Ecto neural progenitor cell (in vitro differentiated cells): ENCODE measurements around the gene XYLT1.
"Not testable (repeated sequence)": the region's sequence is repeated elsewhere in the genome, so short reads cannot be mapped to it uniquely, and the experiment has no call there.

ENCODE experiments used
- DNase-seq: peaks from one replicate; pipeline ENCODE4 v3.0.0-alpha.2; 2018; ENCODE audit warnings: low spot score

Gene XYLT1

DNA sequence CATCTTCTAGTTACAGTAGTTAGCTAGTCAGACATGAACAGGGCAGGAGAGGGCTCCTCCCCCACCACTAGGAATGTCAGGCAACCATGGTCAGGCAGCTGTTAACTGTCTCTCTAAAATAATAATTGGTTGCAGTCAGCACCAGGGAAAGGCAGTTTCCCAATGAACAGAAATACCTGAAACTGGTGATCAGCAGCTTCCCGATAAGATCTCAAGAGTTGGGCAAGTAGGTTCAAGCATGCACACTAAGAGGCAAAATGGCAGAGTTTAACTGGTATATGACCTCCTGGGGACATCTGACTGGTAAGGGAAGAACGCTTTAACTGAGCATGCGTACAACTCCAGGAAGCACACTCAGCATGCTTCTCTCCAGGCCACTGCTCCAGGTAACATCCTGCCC lies 12.6 kb upstream of the XYLT1 start:
- no peak for DNase-seq

DNA sequence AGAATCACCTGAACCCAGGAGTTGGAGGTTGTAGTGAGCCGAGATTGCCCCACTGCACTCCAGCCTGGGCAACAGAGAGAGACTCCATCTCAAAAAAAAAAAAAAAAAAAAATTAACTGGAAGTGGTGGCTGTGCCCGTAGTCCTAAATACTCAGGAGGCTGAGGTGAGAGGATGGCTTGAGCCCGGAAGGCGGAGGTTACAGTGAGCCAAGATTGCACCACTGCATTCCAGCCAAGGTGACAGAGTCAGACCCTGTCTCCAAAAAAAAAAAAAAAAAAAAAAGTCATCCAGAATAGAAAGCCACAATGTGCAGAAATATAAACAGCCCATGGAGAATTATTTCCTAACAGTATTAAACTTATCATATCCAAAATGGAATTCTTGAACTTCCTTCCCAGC lies 11.6 kb upstream of the XYLT1 start:
- DNase-seq: not testable (repeated sequence)

DNA sequence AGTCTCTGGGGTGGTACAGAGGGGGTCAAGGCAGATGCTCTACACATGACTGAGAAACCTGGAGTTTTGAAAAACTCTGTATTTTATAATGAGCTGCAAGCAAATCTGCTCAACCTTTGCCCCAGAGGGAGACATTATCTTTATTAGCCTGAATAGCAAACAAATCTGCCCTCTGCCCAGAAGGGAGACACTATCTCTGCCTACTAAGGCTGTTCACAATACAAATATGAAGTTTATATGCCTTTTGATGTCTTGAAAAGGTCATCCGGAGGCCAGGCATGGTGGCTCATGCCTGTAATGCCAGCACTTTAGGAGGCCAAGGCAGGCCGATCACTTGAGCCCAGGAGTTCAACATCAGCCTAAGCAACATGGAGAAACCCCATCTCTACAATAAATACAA lies 11.0 kb upstream of the XYLT1 start:
- DNase-seq: no peak

DNA sequence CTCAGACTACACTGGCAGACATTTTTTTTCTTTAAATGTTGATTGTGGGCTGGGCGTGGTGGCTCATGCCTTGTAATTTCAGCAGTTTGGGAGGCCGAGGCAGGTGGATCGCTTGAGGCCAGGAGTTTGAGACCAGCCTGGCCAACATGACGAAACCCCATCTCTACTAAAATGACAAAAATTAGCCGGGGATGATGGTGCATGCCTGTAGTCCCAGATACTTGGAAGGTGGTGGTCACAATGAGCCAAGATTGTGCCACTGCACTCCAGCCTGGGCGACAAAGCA lies 6.4 kb upstream of the XYLT1 start:
- not testable (repeated sequence) for DNase-seq

DNA sequence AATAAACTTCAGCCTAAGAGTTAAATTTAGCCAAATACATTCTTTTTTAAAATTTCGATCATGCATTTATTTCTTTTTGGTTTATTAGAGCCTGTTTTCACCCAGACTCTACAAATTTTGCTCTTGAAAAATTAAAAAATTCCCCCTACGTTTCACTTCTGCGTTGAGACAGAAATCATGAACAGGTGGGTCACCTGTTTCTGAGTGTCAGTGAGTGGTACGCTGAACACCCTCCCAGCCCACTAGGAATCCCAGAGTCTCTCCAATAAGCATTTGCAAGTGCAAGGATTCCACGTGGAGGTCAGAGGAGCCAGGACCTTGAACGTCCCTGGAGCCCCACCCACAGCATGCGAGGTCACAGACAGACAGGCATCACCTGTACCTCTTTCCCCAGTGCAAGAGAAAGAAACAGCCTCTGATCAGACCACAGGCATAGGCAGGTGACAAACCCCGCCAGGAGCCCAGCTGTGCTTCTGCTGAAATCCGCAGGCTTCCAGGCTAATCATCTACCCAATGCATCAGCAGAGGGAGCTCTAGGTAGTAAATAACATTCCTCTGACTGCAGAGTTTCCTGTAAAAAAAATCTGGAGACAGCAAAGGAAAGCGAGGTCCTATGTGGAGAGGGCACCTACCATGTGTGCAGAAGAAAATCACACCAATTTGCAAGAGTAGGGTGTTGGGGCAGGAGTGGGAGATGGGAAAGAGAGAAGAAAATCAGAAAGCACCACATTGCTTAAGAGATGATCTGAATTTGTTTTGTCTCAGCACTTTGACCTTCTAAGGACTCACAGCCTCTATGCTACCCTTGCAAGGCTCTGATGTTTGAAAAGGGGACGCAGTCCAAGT lies 5.9 kb upstream of the XYLT1 start:
- DNase-seq: peak; percentile 66

DNA sequence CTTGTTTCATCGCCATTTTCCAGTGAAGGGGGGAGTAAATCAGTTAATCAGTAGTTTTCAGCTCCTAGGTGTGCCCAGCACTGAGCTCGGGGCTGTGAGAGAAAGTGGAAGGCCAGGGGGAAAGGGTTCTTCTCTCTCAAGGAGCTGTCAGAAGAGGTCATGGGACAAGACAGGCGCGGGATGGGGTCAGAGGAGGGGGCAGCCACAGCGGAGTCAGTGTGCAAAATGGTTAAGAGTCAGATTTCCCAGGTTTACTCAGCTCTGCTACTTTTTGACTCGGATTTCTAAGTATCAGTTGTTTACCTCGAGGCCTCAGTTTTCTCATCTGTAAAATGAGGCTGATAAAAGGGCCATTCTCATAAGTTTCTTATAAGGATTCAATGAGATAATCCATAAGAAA lies 4.3 kb upstream of the XYLT1 start:
- DNase-seq: no peak

DNA sequence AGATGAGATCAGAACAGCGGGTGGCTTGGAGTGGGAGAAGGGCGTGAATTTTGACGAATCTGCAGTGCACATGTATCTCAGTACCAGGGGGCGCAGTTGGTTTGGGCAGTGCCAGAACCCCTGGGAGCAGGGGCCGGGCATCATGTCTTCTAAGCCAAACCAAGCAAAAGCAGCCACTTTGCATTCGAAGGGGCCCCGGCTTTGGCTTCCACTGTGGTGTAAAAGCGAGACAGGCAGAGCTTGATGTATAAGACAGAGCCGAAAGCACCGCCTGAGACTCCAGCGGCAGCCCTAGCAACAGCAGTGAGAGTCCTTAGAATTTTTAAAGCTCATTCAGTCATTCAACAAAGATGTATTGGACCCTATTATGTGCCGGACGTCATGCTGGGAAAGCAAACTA lies 3.8 kb upstream of the XYLT1 start:
- no peak for DNase-seq

DNA sequence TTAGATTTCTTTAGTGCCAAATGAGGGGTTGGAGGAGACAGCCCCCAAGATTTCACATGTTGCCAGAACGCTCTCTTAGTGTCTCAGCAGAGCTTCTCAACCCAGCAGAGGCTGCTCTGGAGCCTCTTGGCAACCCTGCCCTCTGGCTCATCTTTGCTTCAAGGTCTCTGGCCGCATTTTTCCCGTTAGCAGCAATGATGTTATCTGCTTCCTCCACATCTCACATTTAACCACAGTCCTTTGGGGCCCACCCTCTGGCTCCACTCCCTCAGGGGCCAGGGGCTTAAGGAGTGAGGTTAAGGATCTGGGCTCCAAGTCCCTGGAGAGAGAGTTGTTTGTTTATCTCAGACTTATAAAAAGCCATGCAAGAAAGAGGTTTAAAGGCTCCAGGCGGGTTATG lies 3.3 kb upstream of the XYLT1 start:
- no peak for DNase-seq

DNA sequence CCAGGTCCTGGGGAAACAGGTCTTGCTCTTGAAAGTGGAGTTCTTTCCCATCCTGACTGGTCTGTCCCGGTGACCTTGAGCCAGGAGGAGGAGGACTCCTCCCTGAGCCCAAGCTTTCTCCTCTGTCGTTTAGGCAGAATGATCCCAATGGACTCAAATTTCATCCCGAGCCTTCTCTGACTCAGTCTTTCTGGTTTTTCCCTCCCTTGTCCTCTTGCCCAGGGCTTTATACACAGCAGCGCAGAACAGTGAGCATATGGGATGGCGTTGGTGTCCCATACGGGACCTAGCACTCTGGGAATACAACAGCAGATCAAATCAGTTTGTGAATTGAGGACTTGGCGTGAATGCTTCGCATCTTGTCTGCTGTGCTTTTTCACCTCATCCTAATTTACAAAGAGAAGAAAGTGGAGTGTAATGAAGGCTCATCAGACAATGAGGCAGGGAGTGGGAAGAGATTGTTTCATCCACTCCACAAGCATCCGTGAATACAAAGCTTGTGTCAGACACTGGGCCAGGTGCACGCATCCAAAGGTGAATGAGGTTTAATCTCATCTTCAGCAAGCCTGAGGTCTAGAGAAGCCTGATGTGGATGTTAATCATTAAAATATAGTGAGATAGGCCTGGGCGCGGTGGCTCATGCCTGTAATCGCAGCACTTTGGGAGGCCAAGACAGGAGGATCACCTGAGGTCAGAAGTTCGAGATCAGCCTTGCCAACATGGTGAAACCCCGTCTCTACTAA lies 1.1 kb upstream of the XYLT1 start:
- DNase-seq: no peak

DNA sequence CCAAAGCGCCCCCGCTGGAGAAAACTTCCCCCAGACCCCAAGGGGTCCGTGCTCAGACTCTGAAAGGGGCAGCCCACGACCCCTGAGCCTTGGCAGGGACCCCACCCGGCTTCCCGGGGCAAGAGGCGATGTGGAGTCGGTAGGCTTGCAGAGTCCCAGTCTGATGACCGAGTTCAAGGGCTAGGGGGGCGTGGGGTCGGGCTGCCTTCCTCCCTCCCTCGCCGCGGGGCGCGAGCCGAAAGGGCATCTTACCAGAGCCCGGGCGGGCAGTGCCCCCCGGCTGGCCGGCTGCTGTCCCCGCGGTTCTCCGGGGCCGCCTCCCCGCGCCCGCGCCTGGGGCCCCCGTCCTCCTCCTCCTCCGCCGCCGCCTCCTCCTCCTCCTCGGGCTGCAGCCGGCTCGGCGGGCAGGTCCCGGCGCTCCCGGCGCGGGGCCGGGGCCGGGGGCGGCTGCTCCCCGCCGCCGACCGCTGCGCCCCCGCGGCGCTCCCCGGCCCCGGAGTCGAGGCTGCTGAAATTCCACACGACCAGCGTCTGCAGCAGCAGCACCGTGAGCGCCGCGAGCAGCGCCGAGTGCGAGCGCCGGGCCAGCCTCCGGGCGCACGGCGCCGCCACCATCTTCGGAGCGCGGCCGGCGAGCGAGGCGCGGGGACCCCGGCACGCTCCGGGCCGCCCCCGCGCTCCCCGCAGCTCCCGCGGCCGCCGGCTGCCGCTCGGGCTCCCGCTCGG lies 415 bp downstream of the XYLT1 start:
- peak; percentile 62 for DNase-seq

DNA sequence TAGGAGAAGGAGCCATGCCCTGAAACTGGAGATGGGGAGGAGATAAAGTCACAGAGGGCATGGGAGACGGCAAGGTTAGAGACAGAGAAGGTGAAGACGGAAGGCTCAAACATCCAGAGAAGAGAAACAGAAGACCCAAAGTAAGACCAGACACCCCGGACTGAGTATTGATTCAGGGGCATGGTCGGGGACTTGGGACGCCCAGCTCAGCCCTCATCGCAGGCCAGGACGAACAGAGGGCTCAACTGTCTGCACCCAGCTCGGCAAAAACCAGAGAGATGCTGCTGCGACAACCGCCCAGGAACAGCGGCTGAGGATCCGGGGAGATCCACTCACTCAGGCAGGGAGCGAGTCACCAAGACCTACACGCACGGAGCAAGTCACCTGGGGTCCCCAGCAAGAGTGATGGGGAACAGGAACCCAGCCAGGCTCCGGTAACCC lies 999 bp downstream of the XYLT1 start:
- DNase-seq: no peak

DNA sequence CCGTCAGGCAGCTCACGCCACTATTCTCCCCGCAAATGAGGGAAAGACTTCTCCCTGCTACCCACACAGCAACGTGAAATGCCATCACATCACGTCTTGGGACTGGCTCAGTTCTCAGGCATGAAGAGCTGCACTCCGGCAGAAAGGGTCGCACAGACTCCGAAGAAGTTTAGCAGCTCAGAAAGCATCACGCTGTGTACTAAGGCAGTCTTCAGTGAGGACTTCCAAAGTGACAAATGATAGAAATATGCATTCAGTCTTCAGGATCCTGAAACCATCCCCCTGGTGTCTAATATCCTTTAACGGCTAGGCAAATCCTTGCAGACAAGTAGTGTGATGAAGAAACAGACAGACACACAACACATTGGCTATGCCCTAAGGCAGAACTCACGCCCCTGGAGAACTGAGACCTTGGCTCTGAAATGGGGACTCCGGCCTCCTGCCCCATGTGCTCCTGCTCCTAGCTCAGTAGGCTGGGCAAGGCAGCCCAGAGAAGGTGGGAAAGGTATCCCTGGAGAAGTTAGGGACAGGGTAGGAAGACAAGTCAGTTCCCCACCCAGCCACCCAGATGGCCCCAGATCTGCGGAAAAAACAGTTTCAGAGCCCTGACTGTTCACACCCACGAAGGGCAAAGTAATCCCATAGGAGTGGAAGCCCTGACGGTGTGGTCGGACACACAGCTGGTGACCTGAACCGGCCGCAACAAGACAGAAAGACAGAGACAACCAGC lies 1.6 kb downstream of the XYLT1 start:
- DNase-seq: no peak

DNA sequence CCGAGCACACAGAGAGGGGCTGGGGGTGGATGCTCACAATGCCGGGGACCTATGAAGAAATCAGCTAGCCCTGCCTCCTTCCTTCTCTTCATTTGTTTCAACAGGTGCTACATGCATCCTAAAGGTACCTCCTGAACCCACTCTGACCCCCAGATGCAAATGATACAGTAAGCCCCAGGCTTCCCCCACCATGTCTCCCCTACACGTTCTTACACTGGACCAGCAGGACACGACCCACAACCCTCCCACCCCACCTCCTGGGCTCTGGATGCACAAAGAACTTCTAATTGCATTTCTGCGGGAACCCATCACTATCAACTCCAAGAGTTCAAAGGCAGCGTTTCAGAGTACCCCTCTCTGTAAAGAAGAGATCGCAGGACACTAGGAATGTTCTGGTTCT lies 2.1 kb downstream of the XYLT1 start:
- DNase-seq: no peak

DNA sequence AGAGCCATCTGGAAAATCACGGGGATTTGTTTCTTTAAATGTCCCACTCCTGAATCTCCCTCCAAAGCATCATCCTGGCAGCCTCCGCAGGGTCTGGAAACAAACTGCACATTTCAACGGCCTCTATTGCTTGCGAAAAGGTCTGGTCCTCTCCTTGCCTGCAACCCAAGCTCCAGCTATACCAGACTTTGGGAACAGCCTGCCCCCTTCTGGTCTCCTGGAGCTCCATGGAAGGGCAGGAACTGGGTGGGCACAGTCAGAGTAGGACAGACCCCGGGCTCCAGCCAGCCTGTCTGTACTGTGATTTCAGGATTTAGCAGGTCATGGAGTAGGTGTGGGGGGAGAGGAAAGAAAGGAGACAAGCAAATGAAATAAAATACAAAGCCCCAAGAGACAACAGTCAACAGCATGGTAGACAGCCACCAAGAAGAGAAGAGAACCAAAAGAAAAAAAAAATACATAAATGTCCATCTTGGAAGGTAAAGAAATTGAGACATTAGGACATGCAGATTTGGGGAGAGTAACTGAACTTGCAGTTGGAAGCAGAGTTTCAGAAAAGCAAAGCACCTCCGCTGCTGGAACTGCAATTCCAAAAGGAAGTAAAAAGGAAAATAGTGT lies 2.7 kb downstream of the XYLT1 start:
- DNase-seq: peak; percentile 79

DNA sequence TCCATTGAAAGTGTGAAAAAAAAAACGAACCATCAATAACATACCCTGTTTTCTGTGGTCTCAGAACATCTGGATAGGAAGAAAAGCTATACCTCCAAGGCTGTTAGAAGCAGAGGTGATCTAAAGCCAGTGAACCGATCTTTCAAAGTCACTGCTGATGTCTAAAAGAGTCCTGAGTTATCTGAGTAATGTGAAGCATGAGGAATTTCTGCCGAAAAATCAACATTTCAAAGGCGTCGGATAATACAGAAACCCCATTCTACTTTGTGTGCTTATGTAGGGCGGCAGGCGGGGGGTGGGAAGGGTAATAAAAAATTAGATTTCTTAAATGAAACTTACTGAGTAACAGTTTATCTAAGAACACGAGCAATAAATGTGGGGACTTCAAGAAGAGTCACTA lies 3.9 kb downstream of the XYLT1 start:
- DNase-seq: no peak

DNA sequence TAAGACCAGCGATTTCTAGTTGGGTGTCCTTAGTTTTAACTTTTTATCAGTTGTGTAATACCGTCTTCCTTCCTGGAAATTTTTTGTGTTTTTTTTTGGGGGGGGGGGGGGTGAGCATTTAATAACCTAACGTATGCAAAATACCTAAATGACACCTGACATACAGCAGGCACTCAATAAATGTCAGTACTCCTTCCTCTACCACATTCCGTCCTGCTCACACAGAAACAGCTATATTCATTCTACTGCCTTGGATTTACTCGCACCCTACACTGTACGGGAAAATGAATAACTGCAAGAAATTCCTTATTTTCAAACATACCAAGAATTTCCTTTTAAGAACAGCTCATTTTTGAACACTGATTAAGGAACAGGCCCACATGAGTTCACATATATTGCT lies 5.3 kb downstream of the XYLT1 start:
- DNase-seq: no peak

DNA sequence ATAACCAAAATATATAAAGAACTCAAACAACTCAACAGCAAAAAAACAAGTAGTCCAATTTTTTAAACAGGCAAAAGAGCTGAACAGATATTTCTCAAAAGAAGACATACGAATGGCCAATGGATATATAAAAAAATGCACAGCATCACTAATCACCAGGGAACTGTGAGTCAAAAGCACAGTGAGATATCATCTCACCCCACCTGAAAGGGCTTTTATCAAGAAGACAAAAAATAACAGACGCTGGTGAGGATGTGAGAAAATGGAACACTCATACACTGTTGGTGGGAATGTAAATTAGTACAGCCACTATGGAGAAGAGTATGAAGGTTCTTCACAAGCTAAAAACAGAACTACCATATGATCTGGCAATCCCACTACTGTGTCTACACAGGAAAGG lies 7.4 kb downstream of the XYLT1 start:
- DNase-seq: no peak

DNA sequence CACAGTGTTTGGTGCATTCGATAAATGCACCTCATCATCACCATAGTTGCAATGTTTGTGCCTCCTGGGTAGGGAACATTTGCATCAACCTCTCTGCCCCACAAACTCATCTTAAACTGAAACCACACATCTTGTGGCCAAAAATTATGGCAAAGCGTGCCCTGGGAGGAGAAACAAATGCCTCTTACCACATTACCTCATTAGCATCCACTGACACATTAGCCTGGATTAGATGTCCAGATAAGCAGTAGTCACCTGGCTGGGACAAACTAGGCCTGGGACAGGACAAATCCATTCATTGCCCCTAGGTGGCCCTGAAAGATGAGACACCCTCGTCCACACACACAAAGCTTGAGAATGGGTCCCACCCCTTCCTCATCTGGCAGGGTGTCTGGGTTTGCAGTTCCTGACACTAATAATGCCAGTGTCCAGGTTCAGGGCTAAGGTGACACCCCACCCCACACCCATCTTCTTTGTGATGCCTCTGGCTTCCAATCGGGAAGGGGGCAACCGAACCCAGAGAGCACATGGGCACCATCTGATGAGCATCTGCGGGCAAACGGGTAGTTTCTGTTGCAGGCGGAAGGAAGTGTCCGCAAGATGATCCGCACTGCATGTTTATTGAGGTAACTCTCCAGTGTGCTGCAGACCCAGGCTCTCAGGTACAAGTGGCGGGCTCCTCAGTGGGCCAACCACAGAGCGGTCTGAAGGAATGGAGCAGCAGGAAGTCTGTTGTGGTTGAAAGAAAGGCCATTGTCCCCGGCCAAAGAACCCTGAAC lies 8.6 kb downstream of the XYLT1 start:
- DNase-seq: no peak

DNA sequence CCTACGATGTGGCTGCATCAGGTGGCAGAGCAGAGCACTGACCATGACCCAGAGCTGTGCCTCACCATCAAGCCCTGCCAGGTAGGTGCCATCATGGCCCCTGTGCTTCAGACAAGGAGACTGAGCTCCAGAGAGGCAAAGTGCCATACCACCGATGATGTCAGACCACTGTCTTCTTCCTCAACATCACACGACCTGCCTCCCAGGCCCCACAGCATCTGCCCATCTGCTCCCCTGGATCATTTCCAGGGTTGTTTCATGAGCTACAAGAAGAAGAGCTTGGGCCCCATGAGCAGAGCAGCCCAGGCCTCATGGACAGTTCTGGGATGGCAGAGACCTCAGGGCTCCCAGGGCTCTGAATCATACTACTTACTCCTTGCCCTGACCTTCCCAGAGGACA lies 9.9 kb downstream of the XYLT1 start:
- DNase-seq: no peak

DNA sequence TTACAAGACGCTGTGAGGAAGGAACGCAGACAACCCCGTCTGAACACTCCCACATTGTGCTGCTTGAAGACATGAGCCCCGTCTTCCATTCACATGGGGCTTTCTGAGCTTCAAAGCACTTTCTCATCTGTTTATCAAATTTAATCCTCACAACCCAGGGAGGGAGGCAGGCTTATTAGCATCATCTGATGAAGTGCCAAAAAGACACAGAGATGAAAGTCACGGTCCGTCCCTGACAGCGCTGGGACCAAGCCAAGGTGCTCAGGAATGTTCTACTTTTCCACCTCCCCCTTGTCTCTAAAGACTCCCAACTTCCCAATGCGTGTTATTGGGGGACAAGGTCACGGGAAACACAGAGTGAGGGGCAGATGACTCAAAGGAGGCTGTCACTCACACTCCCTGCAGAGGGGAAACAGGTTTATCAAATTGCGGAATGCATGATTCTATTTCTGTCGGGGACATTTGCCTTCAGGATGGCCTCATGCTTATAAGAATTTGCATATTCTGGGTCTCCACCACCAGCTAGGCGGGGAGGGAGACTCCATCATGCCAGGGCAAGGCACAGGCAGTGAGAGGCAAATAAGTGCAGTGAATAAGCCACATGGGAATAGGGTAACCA lies 10.7 kb downstream of the XYLT1 start:
- no peak for DNase-seq

DNA sequence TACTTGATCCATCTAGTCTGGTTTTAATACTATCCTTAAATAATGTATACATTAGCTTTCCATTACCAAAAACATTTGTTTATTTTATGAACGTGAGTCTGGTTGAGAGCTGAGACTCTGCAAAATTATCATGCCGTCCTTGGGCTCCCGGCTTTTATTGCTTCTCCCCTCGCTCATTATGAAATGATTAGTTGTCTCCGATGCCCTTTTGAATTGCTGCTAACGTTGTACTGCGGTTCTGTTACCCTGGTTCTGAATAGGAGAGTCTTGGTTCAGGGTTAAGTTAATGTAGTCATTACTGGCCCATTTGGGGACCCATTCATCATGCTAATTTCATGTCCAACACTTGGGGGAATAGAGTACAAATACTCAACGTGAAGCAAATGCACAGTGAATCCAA lies 12.8 kb downstream of the XYLT1 start:
- no peak for DNase-seq
